AG09319 (cell line): ENCODE data around the gene LRRC72.

ENCODE experiments used
- DNase-seq: peaks from one replicate; pipeline ENCODE4 v3.0.0-alpha.2; 2010; ENCODE audit warnings: low read depth; ENCODE audit errors: extremely low read depth
- TF ChIP-seq, protein P1 (sequence below): IDR thresholded peaks from 2 replicates; pipeline ENCODE4 v1.5.1; 2011; ENCODE audit warnings: low read depth, mild to moderate bottlenecking, inconsistent platforms, low read length, moderate library complexity

Gene LRRC72

GRCh38 chr7:16626388-16626787 lies 99.8 kb downstream of the LRRC72 start:
- TF ChIP-seq, protein P1, sequence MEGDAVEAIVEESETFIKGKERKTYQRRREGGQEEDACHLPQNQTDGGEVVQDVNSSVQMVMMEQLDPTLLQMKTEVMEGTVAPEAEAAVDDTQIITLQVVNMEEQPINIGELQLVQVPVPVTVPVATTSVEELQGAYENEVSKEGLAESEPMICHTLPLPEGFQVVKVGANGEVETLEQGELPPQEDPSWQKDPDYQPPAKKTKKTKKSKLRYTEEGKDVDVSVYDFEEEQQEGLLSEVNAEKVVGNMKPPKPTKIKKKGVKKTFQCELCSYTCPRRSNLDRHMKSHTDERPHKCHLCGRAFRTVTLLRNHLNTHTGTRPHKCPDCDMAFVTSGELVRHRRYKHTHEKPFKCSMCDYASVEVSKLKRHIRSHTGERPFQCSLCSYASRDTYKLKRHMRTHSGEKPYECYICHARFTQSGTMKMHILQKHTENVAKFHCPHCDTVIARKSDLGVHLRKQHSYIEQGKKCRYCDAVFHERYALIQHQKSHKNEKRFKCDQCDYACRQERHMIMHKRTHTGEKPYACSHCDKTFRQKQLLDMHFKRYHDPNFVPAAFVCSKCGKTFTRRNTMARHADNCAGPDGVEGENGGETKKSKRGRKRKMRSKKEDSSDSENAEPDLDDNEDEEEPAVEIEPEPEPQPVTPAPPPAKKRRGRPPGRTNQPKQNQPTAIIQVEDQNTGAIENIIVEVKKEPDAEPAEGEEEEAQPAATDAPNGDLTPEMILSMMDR = no peak
- DNase-seq = no peak

DNA sequence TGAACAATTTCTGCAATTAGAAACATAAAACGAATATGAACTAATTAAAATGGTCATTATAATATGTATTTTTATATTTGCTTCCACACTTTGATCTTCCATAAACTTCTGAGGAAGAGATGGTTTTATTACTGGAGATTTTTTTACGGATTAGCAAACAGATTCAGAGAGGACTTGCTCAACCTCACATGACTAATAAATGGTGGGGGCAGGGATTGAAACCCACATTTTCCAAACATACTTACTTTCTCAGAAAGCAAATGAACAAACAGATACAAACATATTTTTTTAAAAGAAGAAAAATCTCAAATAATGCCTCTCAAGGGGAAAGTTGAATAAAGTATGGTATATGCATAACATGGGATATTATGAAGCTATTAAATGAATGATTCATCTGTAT lies 100.6 kb downstream of the LRRC72 start:
- TF ChIP-seq, protein P1 = no peak
- no peak for DNase-seq

DNA sequence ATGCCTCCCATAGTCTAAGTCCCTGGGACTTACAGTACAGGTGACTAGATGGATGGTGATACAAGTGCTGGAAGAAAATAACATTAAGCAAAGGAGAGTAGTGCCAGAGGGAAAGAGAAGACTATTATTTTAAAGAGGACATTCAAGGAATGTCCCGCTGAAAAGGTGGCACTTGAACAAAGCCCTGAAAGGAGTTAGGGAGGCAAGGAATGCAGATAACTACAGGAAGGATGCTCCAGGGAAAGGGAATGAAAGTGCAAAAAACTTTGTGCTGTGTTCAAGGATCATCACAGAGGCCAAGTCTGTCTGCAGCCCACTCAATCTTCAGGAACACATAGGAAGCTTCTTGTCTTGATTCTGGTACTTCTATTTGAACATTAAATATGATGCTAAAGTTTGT lies 104.0 kb downstream of the LRRC72 start:
- DNase-seq = no peak

More for the DNA sequence above, 104.0 kb downstream of the LRRC72 start:
- TF ChIP-seq, protein P1 = no peak
